Smooth muscle cell (in vitro differentiated cells): ENCODE data around the gene ANXA4. TPM values are rescaled to one million over a fixed set of nuclear protein-coding genes. Genes with fewer than 3 reads are reported as not detected.
"Not testable (repeated sequence)": the region's sequence is repeated elsewhere in the genome, so short reads cannot be mapped to it uniquely, and the experiment has no call there.

Source experiments
- DNase-seq: peaks from one replicate; lab custom pipeline; 2025; ENCODE audit not compliant: unreplicated experiment; lab: John Stamatoyannopoulos, UW
- H2AFZ ChIP-seq: fragments of 200-600 bp; sonication (generic); 2 replicates; pipeline ENCODE4 v1.6.0; 2016; ENCODE audit warnings: antibody characterized with exemption, low read depth, mild to moderate bottlenecking
- H3F3A ChIP-seq: fragments of 200-600 bp; sonication (generic); 2 replicates; pipeline ENCODE4 v1.6.0; 2017; ENCODE audit warnings: antibody characterized with exemption, low read depth
- H3K27ac ChIP-seq: fragments of 200-600 bp; sonication (generic); 2 replicates; pipeline ENCODE4 v1.5.1; 2016; ENCODE audit warnings: low read depth, mild to moderate bottlenecking
- H3K27me3 ChIP-seq: fragments of 200-600 bp; sonication (generic); 2 replicates; pipeline ENCODE4 v1.6.1; 2016; ENCODE audit warnings: low read depth, mild to moderate bottlenecking
- H3K36me3 ChIP-seq: fragments of 200-600 bp; sonication (generic); 2 replicates; pipeline ENCODE4 v1.5.1; 2016; ENCODE audit warnings: low read depth
- H3K4me1 ChIP-seq: fragments of 200-600 bp; sonication (generic); 2 replicates; pipeline ENCODE4 v1.5.1; 2016; ENCODE audit warnings: low read depth
- H3K4me2 ChIP-seq: fragments of 200-600 bp; sonication (generic); 2 replicates; pipeline ENCODE4 v1.6.0; 2016; ENCODE audit warnings: mild to moderate bottlenecking
- H3K4me3 ChIP-seq: fragments of 200-600 bp; sonication (generic); 2 replicates; pipeline ENCODE4 v1.5.1; 2016; ENCODE audit warnings: mild to moderate bottlenecking
- H3K79me2 ChIP-seq: fragments of 200-600 bp; sonication (generic); 2 replicates; pipeline ENCODE4 v1.6.0; 2016; ENCODE audit warnings: low read depth, mild to moderate bottlenecking
- H3K9ac ChIP-seq: fragments of 200-600 bp; sonication (generic); 2 replicates; pipeline ENCODE4 v1.6.0; 2016; ENCODE audit warnings: low read depth
- H3K9me3 ChIP-seq: fragments of 200-600 bp; sonication (generic); replicated peaks from 2 replicates; pipeline ENCODE4 v1.5.1; 2016; ENCODE audit warnings: low read depth
- H4K20me1 ChIP-seq: fragments of 200-600 bp; sonication (generic); 2 replicates; pipeline ENCODE4 v1.6.0; 2016; ENCODE audit warnings: low read depth
- WGBS: methylation state at CpG from one replicate; pipeline ENCODE4 v1.1.7; 2016; ENCODE audit warnings: low lambda C conversion rate; 5-methylcytosine and 5-hydroxymethylcytosine counted together
- polyA plus RNA-seq: library from polyadenylated mRNA; unstranded; fragments of >200 nt; fragmentation: Nextera tagmentation; extraction: Ambion mirVana; gene quantifications from 2 replicates; pipeline ENCODE4 v1.2.1, GENCODE V29; 2016
- total RNA-seq: library from RNA; depleted of rRNA; stranded (reverse); fragments of >200 nt; gene quantifications from 2 replicates; pipeline ENCODE4 v1.2.3, GENCODE V29; 2014
- TF ChIP-seq, protein P1 (sequence below): fragments of 200-600 bp; sonication (generic); IDR thresholded peaks from 2 replicates; pipeline ENCODE4 v1.5.1; 2017; ENCODE audit warnings: borderline replicate concordance, mild to moderate bottlenecking, antibody characterized with exemption; ENCODE audit not compliant: insufficient read depth, poor library complexity, severe bottlenecking

ANXA4 gene
- total and polyA plus RNA-seq, 2 experiments from 2014 or later: 14.7 to 32.8 TPM

DNA sequence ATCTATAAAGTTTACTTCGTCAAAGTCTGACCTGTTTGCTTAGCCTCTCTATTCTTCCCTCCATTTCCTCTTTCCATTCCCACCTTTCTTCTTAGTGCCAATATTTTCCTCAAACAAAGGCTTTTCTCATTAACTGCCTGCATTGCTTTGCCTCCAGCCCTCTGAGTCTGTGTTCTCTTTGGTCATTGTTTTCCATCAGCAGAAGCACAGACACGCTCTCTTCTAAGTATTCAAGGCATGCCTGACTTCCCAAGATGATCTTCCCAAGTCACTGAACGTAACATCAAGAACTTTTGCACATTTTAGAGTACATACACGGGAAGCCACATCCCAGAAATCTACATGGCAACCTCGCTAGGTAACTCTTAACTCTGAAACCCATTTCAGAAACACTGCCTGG lies 32.6 kb upstream of the ANXA4 start:
- Histone ChIP-seq H3K4me1 (no peaks in the 10 kb centered on the region), H3K27me3 (no peaks in the 10 kb centered on the region), H3K4me2 (no peak overlapping the region), H2AFZ (no peak overlapping the region), H3K79me2 (no peaks in the 10 kb centered on the region), H4K20me1 (no peaks in the 10 kb centered on the region), H3K4me3 (no peak overlapping the region), H3F3A (no peaks in the 10 kb centered on the region), H3K9me3 (no peaks in the 10 kb centered on the region), H3K36me3 (peaks cover 2% of the 10 kb centered on the region), H3K27ac (no peak overlapping the region), H3K9ac (no peak overlapping the region)
- no peak for DNase-seq
- TF ChIP-seq, protein P1, sequence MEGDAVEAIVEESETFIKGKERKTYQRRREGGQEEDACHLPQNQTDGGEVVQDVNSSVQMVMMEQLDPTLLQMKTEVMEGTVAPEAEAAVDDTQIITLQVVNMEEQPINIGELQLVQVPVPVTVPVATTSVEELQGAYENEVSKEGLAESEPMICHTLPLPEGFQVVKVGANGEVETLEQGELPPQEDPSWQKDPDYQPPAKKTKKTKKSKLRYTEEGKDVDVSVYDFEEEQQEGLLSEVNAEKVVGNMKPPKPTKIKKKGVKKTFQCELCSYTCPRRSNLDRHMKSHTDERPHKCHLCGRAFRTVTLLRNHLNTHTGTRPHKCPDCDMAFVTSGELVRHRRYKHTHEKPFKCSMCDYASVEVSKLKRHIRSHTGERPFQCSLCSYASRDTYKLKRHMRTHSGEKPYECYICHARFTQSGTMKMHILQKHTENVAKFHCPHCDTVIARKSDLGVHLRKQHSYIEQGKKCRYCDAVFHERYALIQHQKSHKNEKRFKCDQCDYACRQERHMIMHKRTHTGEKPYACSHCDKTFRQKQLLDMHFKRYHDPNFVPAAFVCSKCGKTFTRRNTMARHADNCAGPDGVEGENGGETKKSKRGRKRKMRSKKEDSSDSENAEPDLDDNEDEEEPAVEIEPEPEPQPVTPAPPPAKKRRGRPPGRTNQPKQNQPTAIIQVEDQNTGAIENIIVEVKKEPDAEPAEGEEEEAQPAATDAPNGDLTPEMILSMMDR: no peak
- WGBS: 63% methylated on average over 5 of the region's 5 CpGs

DNA sequence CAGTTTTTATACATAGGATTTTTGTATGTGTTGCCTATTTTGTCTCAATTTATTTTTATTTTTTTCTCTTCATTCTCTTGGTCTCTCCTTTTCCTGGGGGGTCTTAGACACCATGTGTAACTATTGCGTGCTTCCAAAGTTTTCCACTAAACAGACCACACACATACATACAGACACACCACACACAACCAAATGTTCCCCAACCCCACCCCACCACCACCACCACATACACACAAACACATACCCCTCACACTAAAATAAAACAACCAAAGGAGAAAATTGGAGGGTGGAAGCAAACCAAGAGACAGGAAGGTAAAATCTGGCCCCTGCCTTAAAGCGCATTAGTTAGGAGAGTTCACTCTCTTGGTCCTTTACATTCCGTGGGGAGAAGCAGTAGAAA lies 30.0 kb upstream of the ANXA4 start:
- no peaks in the 10 kb centered on the region for H3K79me2 ChIP-seq
- no peak overlapping the region for H3K9ac ChIP-seq
- H3K36me3 ChIP-seq: peaks cover 2% of the 10 kb centered on the region
- no peak overlapping the region for H3K27ac ChIP-seq
- H3K27me3 ChIP-seq: no peaks in the 10 kb centered on the region
- WGBS: 78% methylated on average over 3 of the region's 3 CpGs
- H3K4me1 ChIP-seq: peaks cover 5% of the 10 kb centered on the region
- H3K4me3 ChIP-seq: no peak overlapping the region
- no peak for DNase-seq
- H3F3A ChIP-seq: no peaks in the 10 kb centered on the region
- H3K4me2 ChIP-seq: no peak overlapping the region
- H4K20me1 ChIP-seq: no peaks in the 10 kb centered on the region
- H3K9me3 ChIP-seq: no peaks in the 10 kb centered on the region
- H2AFZ ChIP-seq: no peak overlapping the region
- TF ChIP-seq, protein P1: no peak

DNA sequence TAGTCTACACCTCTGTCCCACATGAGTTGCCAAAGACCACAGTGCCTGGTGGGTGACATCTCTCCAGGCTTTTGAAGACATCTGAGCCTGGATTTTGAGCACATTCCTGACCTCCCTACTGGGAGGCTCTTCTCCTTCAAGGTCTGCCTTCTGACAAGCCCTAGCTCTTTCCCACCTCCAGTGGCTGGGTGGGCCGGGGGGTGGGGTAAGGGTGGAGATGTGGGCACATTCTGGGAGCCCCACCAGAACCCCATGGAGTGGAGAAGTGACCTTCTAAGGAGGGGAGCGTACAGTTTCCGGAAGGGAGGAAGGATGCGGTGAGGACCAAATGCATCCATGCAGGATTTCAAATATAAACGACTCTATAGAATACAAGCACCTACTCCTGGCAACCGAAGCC lies 27.9 kb upstream of the ANXA4 start:
- H3K36me3 ChIP-seq: peaks cover 2% of the 10 kb centered on the region
- H3K27ac ChIP-seq: no peak overlapping the region
- H3K27me3 ChIP-seq: no peaks in the 10 kb centered on the region
- WGBS: 92% methylated on average over 6 of the region's 6 CpGs
- H2AFZ ChIP-seq: no peak overlapping the region
- H3K4me2 ChIP-seq: no peak overlapping the region
- peaks cover 11% of the 10 kb centered on the region for H3K4me1 ChIP-seq
- no peak for DNase-seq
- no peak overlapping the region for H3K4me3 ChIP-seq
- H3K79me2 ChIP-seq: no peaks in the 10 kb centered on the region
- no peaks in the 10 kb centered on the region for H3F3A ChIP-seq
- H4K20me1 ChIP-seq: no peaks in the 10 kb centered on the region
- TF ChIP-seq, protein P1: no peak
- H3K9me3 ChIP-seq: no peaks in the 10 kb centered on the region
- no peak overlapping the region for H3K9ac ChIP-seq

DNA sequence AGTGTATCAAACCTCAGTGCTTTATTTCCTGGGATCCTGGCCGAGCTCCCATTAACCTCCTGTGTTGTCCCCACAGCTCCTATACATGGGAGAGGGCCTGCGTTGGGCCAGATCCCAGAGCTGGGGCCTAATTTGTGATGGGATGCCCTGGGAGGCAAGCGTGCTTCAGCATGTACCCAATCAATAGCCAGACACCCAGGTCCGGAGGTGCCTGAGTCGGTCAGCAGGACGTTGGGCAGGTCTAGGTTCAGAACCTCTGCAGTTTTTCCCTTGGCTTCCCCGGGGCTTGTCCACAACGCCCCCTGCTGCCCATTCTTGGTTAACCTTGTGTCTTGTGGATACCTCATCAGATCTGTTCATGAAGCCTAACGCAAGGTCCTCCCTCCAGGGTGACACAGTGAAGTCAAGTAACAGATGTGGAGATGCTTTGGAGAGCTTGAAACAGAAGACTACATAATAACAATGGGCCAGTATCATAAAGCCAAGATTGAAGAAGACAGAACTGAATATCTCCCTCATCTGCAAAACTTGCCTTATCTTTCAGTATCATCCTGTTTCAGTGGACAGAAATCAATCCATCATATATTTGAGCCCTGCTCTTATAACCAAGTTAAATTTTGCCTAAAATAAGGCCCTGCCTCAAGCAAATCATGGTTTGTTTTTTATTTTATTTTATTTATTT lies 27.3 kb upstream of the ANXA4 start:
- TF ChIP-seq, protein P1: peak; percentile 76
- not testable (repeated sequence) for H3K79me2 ChIP-seq, H3K9ac ChIP-seq, H3K4me2 ChIP-seq, H3F3A ChIP-seq, H3K36me3 ChIP-seq, H3K9me3 ChIP-seq, H4K20me1 ChIP-seq, H3K27me3 ChIP-seq, H3K4me3 ChIP-seq
- peak overlapping the region; percentile 98 for H3K27ac ChIP-seq
- H3K4me1 ChIP-seq: peaks cover 11% of the 10 kb centered on the region
- H2AFZ ChIP-seq: peak overlapping the region; percentile 50
- WGBS: 39% methylated on average over 9 of the region's 9 CpGs
- peak; percentile 51 for DNase-seq
